A673 (cell line): ENCODE measurements around the gene LAMA3. TPM values are rescaled to one million over a fixed set of nuclear protein-coding genes. Genes with fewer than 3 reads are reported as not detected.

Experiments
- BruUV-seq: library from RNA; stranded (reverse); fragments of 400-500 nt; replicated peaks from 2 replicates; lab custom pipeline; 2021; lab: Mats Ljungman, UMichigan
- CTCF ChIA-PET: fragments of 300-600 bp; sonication (Branson Sonifier 250); formaldehyde crosslinking; loops from one replicate; lab custom pipeline; 2022; ENCODE audit warnings: antibody characterized with exemption; lab: Charles Lee
- POLR2A ChIA-PET: fragments of 300-600 bp; sonication (Branson Sonifier 250); formaldehyde crosslinking; loops from one replicate; lab custom pipeline; 2022; ENCODE audit warnings: antibody characterized with exemption; ENCODE audit not compliant: low non-redundant PET; lab: Charles Lee
- DNase-seq: peaks from one replicate; pipeline ENCODE4 v3.0.0-alpha.2; 2015; ENCODE audit warnings: low spot score
- H3K27ac ChIP-seq: fragments of 200-600 bp; sonication (generic); 2 replicates; pipeline ENCODE4 v1.5.1; 2016; ENCODE audit warnings: mixed run types, low read depth, mild to moderate bottlenecking, mixed read lengths, antibody characterized with exemption, low read length; ENCODE audit not compliant: poor library complexity, severe bottlenecking
- H3K27me3 ChIP-seq: fragments of 200-600 bp; sonication (generic); replicated peaks from 2 replicates; pipeline ENCODE4 v1.6.1; 2017; ENCODE audit warnings: mixed run types, low read depth, mild to moderate bottlenecking, mixed read lengths, antibody characterized with exemption, low read length; ENCODE audit not compliant: insufficient read depth, poor library complexity
- H3K36me3 ChIP-seq: fragments of 200-600 bp; sonication (generic); 2 replicates; pipeline ENCODE4 v1.6.1; 2016; ENCODE audit warnings: mixed run types, mild to moderate bottlenecking, mixed read lengths, antibody characterized with exemption, low read length; ENCODE audit not compliant: insufficient read depth, poor library complexity, severe bottlenecking
- H3K4me1 ChIP-seq: fragments of 200-600 bp; sonication (generic); 2 replicates; pipeline ENCODE4 v1.6.1; 2017; ENCODE audit warnings: mixed run types, mild to moderate bottlenecking, mixed read lengths, antibody characterized with exemption, low read length; ENCODE audit not compliant: insufficient read depth, poor library complexity, severe bottlenecking
- H3K4me3 ChIP-seq: fragments of 200-600 bp; sonication (generic); 2 replicates; pipeline ENCODE4 v1.5.1; 2016; ENCODE audit warnings: low read depth, mixed run types, mild to moderate bottlenecking, mixed read lengths, low read length; ENCODE audit not compliant: poor library complexity, severe bottlenecking
- H3K9me3 ChIP-seq: fragments of 200-600 bp; sonication (generic); 2 replicates; pipeline ENCODE4 v1.6.1; 2016; ENCODE audit warnings: mixed run types, low read depth, mild to moderate bottlenecking, mixed read lengths, antibody characterized with exemption, low read length; ENCODE audit not compliant: poor library complexity, severe bottlenecking
- CTCF ChIP-seq: fragments of 300-800, 200-600 bp; sonication (generic); conservative IDR thresholded peaks from 2 replicates; pipeline ENCODE4 v1.5.1; 2017; ENCODE audit warnings: low read depth, mild to moderate bottlenecking, antibody characterized with exemption, low read length, moderate library complexity, mixed read lengths
- EZH2 ChIP-seq: fragments of 200-600 bp; sonication (generic); IDR thresholded peaks from 2 replicates; pipeline ENCODE4 v1.6.1; 2017; ENCODE audit warnings: borderline replicate concordance, low read depth, mild to moderate bottlenecking, mixed read lengths, antibody characterized with exemption, low read length; ENCODE audit not compliant: poor library complexity, severe bottlenecking
- intact Hi-C: fragments of 100-400 bp; cut with micrococcal nuclease; formaldehyde crosslinking; loops from one replicate; pipeline ENCODE4 v1.10.0; 2022; ENCODE audit not compliant: unreplicated experiment
- total RNA-seq: library from RNA; stranded (reverse); gene quantifications from 2 replicates; pipeline ENCODE4 v1.2.3, GENCODE V29; 2021

LAMA3 gene
- total RNA-seq, 1 experiment from 2014 or later = 2.7 TPM

- POLR2A ChIA-PET = no interaction called here
- TF ChIP-seq CTCF = no peak
- no peak for DNase-seq
- BruUV-seq = no TSS peak
- H3K4me3 ChIP-seq = no peak overlapping the region
- CTCF ChIA-PET = no interaction called here
- no peaks in the 10 kb centered on the region for H3K27me3 ChIP-seq
- no peak overlapping the region for H3K27ac ChIP-seq
- intact Hi-C loops = no loop called here
- H3K9me3 ChIP-seq = no peaks in the 10 kb centered on the region
- no peaks in the 10 kb centered on the region for H3K4me1 ChIP-seq
- no peaks in the 10 kb centered on the region for H3K36me3 ChIP-seq
Observed at GRCh38 chr18:23772327-23773024, 83.2 kb downstream of the LAMA3 start.

DNA sequence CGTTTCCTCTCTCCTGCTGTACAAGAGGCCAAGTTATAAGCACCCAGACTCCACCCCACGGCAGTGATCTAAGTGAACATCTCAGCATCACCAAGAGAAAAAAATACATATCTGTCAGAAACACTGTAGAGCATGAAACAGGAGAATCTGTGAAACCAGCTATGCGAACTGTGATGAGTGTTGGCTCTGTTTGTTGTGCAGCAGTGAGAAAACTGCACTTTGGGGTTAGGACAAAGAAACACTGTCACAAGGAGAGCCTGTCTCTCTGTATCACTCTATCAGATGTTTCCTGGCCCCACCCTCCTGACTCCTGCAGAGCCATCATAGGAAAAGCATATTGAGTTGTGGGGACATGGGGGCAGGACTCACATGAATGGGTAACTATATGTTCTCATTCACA, 87.1 kb downstream of the LAMA3 start:
- Histone ChIP-seq H3K36me3 (no peaks in the 10 kb centered on the region), H3K4me3 (no peak overlapping the region), H3K9me3 (no peaks in the 10 kb centered on the region), H3K27ac (no peak overlapping the region), H3K4me1 (no peaks in the 10 kb centered on the region), H3K27me3 (no peaks in the 10 kb centered on the region)
- ChIA-PET POLR2A (no interaction called here), CTCF (no interaction called here)
- DNase-seq = no peak
- intact Hi-C loops = no loop called here
- TF ChIP-seq EZH2 (no peak), CTCF (no peak)
- BruUV-seq = no TSS peak

DNA sequence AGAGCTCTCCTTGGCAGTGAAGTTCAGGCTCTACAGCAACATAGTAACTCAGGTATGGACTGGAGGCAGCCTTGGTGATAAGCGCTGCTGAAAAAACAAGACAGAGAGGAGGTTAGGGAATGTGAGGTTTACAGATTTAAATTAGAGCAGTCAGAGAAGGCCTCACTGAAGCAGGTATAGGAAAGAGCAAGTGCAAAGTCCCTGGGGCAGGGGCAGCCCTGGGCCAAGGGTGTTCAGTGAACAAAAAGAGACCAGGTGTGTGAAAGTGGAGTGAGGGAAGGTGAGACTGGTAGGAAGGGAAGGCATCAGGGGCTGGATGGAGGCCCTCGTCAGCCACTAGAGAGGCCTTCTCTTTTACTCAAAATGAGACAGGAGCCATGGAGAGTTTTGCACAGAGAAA, 89.6 kb downstream of the LAMA3 start:
- POLR2A ChIA-PET = no interaction called here
- CTCF ChIA-PET = no interaction called here
- no peak for DNase-seq
- no peak overlapping the region for H3K4me3 ChIP-seq
- TF ChIP-seq CTCF (no peak), EZH2 (no peak)
- intact Hi-C loops = no loop called here
- H3K9me3 ChIP-seq = no peaks in the 10 kb centered on the region
- no peaks in the 10 kb centered on the region for H3K36me3 ChIP-seq
- no peak overlapping the region for H3K27ac ChIP-seq
- H3K27me3 ChIP-seq = no peaks in the 10 kb centered on the region
- no TSS peak for BruUV-seq
- no peaks in the 10 kb centered on the region for H3K4me1 ChIP-seq
